Measurements from ENCODE around the gene ZFHX3. TPM values are rescaled to one million over a fixed set of nuclear protein-coding genes. Genes with fewer than 3 reads are reported as not detected.

Gene ZFHX3
- total RNA-seq, 3 donors from 2014 or later: 13.8 to 36.0 (median 15.5) TPM

DNA sequence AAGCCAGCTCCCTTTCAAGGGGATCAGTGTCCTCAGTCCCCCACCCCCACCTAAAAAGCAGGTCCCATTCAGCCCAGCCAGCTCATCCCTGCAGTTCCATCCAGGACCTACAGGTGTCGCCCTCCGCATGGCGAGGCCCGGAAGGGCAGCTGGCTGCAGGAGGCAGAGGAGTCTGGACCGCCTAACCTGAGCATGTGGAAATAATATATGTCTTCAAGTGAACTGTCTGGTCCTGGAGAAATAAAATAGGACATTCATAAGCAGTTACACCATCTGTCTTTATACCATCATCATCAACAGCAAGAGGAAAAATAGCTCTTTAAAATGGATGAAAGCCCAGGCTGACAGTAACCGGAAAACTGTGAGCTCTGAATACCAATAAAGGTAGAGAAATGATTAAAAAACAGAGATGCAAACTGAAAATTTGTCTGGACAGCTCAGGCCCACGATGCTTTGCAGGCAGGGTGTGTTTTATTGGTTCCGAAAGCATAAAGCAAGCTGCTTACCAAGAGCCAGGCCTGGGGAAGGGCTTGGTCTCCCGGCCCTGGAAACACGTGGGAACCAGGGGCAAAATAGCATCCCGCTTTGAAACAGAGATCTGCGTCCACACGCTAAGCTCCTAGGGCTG lies 215.2 kb downstream of the ZFHX3 start:
- Histone ChIP-seq H3K36me3 (ENCODE audit: low read depth) (no peaks in the 10 kb centered on the region), H3K4me1 (ENCODE audit: low read depth) (peaks cover 7% of the 10 kb centered on the region), H3K4me3 (no peak overlapping the region), H3K9me3 (no peaks in the 10 kb centered on the region)
- peak; percentile 96 for TF ChIP-seq CTCF (IDR thresholded peaks at IDR 0.05)
- peak; percentile 72 to 89 (median 88) for DNase-seq
- intact Hi-C loops (cut with DNase I, micrococcal nuclease): loop anchor here (5.0 to 10.0 kb wide), 3 partner anchors 222 to 365 kb away; no protein-coding TSS in a partner anchor
- peak; percentile 93 for ATAC-seq

DNA sequence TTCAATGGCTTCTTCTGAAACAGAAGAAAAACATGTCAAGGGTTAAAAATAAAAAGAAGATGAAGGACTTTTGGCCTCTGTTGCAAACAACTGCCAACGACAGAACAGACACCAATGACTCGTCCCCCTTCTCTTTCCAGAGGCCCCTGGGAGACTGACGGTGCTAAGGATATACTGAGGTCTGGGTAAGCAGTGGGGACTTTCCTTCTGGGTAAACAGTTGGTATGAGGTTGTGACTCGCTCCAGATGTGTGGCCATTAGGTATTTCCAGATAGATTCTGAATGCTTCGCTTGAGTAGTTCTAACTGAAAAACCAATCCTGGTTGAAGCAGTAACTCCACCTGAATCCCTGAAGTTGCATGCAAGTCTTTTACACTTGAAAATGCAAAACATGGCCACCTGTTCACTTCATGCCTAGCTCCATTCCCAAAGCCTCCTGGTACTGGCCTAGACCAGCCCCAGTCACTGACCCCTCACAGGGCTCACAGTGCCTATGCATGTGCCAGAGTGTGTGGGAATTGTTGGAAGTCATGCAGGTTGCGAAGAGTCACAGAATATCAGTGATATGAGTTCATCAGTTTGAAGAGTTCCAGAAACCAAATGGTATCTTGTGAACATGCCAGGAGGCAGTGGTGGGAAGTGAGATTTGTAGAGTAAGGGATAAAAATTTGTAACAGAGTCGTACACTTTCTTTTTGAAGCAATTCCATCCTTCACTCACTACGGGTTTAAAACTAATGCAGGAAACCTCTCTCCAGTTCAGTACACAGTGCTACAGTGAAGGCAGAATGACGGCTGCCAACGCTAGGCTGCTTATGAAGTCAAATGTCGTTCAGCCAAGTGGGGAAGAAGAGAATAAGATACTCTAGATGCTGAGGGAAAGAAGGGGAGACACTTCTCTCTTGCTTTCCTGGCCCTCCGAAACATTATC lies 217.8 kb downstream of the ZFHX3 start:
- H3K4me3 ChIP-seq: no peak overlapping the region
- no peak for DNase-seq
- no peak for TF ChIP-seq CTCF (IDR thresholded peaks at IDR 0.05)
- no peaks in the 10 kb centered on the region for H3K36me3 ChIP-seq (ENCODE audit: low read depth)
- intact Hi-C loops (cut with DNase I, micrococcal nuclease): loop anchor here (5.0 to 10.0 kb wide), 3 partner anchors 225 to 367 kb away; no protein-coding TSS in a partner anchor
- no peak for ATAC-seq
- H3K9me3 ChIP-seq: no peaks in the 10 kb centered on the region
- H3K4me1 ChIP-seq (ENCODE audit: low read depth): peaks cover 8% of the 10 kb centered on the region

DNA sequence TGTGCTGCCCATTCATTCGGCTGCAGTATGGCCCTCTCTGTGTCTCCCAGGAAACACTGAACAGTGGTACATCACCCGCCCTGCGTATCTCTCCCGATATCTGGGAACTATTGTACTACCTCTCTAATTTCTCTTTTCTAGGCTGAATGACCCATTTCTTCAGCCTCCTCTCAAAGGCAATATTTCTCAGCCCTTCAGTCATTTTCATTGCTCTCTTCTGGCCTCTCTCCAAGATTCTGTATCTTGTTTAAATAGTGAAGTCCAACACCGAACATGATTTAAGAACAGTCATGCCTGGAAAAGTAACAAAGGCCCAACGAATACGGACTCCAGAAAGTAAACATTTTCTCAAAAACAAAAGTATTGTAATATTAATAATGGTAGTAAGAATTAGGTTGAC lies 220.1 kb downstream of the ZFHX3 start:
- intact Hi-C loops (cut with DNase I, micrococcal nuclease): no loop called here
- peaks cover 8% of the 10 kb centered on the region for H3K4me1 ChIP-seq (ENCODE audit: low read depth)

DNA sequence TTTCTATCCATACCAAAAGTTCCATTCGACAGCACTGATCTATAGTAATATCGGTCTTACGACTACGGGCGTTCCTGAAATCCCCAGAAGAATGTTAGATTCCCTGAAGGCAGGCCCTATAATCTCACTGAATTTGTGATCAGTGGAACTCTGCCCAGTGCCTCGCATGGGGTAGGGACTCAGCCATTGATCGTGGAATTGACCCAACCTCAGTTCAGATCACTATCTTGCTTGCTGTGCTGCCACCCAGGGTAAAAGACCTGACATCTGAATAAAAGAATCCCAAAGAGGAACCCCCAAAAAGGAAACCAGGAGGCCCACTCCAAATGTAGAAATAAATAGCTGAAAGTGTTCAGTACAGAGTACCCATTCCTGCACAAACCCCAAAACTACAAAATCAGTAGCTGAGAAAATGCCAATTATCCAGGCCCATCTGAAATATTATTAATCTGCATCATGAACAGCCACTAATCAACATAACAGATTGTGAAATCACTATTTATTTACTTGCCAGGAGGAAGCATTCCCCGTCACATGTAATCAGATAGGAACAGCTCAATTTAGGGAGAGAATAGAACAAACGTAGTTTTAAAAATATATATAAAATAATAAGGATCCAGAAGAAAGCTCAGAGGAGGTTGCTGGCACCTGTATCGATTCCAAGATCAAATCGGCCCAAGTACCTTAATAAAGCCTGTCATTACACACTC lies 221.9 kb downstream of the ZFHX3 start:
- intact Hi-C loops (cut with DNase I, micrococcal nuclease): no loop called here
- Histone ChIP-seq H3K4me3 (no peak overlapping the region), H3K9me3 (no peaks in the 10 kb centered on the region), H3K4me1 (ENCODE audit: low read depth) (peaks cover 8% of the 10 kb centered on the region), H3K36me3 (ENCODE audit: low read depth) (no peaks in the 10 kb centered on the region)
- no peak for TF ChIP-seq CTCF (IDR thresholded peaks at IDR 0.05)
- DNase-seq (no peak), ATAC-seq (no peak)

More for the DNA sequence above, 220.1 kb downstream of the ZFHX3 start:
- no peak for TF ChIP-seq CTCF (IDR thresholded peaks at IDR 0.05)
- Histone ChIP-seq H3K36me3 (ENCODE audit: low read depth) (no peaks in the 10 kb centered on the region), H3K4me3 (no peak overlapping the region), H3K9me3 (no peaks in the 10 kb centered on the region)
- DNase-seq (no peak), ATAC-seq (peak; percentile 47)

DNA sequence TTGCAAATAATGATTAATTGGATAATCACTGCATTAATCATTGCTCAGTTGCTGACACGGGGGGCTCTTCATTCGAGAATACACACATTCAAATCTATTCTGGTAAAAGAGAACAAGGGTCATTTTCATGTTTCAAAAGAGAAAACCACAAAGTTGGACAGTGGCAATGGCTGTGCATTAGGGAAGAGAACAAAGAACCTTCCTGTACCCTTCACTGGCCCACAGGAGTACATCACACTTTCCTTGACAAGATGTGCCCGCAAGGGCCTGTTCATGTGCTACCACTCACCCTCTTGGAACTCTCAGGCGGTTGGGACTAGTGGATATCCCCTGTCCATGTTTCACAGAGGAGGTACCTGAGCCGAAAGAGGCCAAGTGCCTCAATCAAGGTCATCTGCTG lies 223.2 kb downstream of the ZFHX3 start:
- no peak for DNase-seq
- H3K4me3 ChIP-seq: no peak overlapping the region
- no peak for TF ChIP-seq CTCF (IDR thresholded peaks at IDR 0.05)
- no peaks in the 10 kb centered on the region for H3K9me3 ChIP-seq
- no peaks in the 10 kb centered on the region for H3K36me3 ChIP-seq (ENCODE audit: low read depth)
- peaks cover 8% of the 10 kb centered on the region for H3K4me1 ChIP-seq (ENCODE audit: low read depth)
- ATAC-seq: no peak
- intact Hi-C loops (cut with DNase I, micrococcal nuclease): no loop called here

Data from mucosa of descending colon (tissue), 3 donors.